HL-60 (cell line): ENCODE results near the gene CNKSR2.

ENCODE experiments used
- DNase-seq, 2 experiments: peaks; one replicate each; pipeline ENCODE4 v3.0.0-alpha.2; 2010 to 2020; ENCODE audit warnings: low read depth in 1 of 2, low spot score in 1 of 2
- H3K27ac ChIP-seq: fragments of 250-450 bp; sonication (Bioruptor Pico); replicated peaks from 2 replicates; pipeline ENCODE4 v1.5.1; 2020; ENCODE audit warnings: mild to moderate bottlenecking, moderate library complexity
- H3K27me3 ChIP-seq: fragments of 250-450 bp; sonication (Bioruptor Pico); 2 replicates; pipeline ENCODE4 v1.5.1; 2021; ENCODE audit warnings: mild to moderate bottlenecking, moderate library complexity; ENCODE audit not compliant: insufficient read depth, poor library complexity, severe bottlenecking
- H3K4me3 ChIP-seq: replicated peaks from 2 replicates; pipeline ENCODE4 v1.5.1; 2011; ENCODE audit warnings: mild to moderate bottlenecking, control low read depth, low read length; ENCODE audit not compliant: insufficient read depth
- CTCF ChIP-seq: IDR thresholded peaks from one replicate; pipeline ENCODE4 v1.5.1; 2011; ENCODE audit warnings: low read length, control low read depth, inconsistent platforms; ENCODE audit not compliant: insufficient read depth
- GABPA ChIP-seq: IDR thresholded peaks from 2 replicates; pipeline ENCODE4 v1.6.1; 2012; ENCODE audit warnings: low read depth
- POLR2AphosphoS5 ChIP-seq: IDR thresholded peaks from 2 replicates; pipeline ENCODE4 v1.6.1; 2012; ENCODE audit warnings: low read depth
- REST ChIP-seq: IDR thresholded peaks from 2 replicates; pipeline ENCODE4 v1.6.1; 2012; ENCODE audit warnings: low read depth; ENCODE audit not compliant: insufficient replicate concordance
- SPI1 ChIP-seq: IDR thresholded peaks from 2 replicates; pipeline ENCODE4 v1.6.1; 2012; ENCODE audit warnings: low read depth, mild to moderate bottlenecking, borderline replicate concordance

The CNKSR2 gene

GRCh38 chrX:21655901-21656586 lies 281.8 kb downstream of the CNKSR2 start:
- TF ChIP-seq REST: no peak
- TF ChIP-seq GABPA: no peak
- no peak for TF ChIP-seq POLR2AphosphoS5
- TF ChIP-seq CTCF: no peak
- TF ChIP-seq SPI1: no peak
- no peak for DNase-seq
- H3K27me3 ChIP-seq: peaks cover 3% of the 10 kb centered on the region

GRCh38 chrX:21656587-21657317 lies 282.5 kb downstream of the CNKSR2 start:
- TF ChIP-seq SPI1 (no peak), CTCF (no peak), GABPA (no peak), REST (no peak), POLR2AphosphoS5 (no peak)
- H3K27me3 ChIP-seq: peaks cover 3% of the 10 kb centered on the region
- DNase-seq: no peak
- H3K4me3 ChIP-seq: no peak overlapping the region
- H3K27ac ChIP-seq: no peak overlapping the region

More at GRCh38 chrX:21655901-21656586, 281.8 kb downstream of the CNKSR2 start:
- Histone ChIP-seq H3K27ac (no peak overlapping the region), H3K4me3 (no peak overlapping the region)

- H3K4me3 ChIP-seq: no peak overlapping the region
- no peak for DNase-seq
- TF ChIP-seq SPI1 (no peak), GABPA (no peak), CTCF (no peak), REST (no peak), POLR2AphosphoS5 (no peak)
- peaks cover 3% of the 10 kb centered on the region for H3K27me3 ChIP-seq
- no peak overlapping the region for H3K27ac ChIP-seq
Measured at GRCh38 chrX:21657318-21658151, 283.3 kb downstream of the CNKSR2 start.
